ENCODE results near the gene ESYT3. TPM values are rescaled to one million over a fixed set of nuclear protein-coding genes. Genes with fewer than 3 reads are reported as not detected.

The ESYT3 gene
- total RNA-seq, 2 experiments from 2014 or later: not detected

DNA sequence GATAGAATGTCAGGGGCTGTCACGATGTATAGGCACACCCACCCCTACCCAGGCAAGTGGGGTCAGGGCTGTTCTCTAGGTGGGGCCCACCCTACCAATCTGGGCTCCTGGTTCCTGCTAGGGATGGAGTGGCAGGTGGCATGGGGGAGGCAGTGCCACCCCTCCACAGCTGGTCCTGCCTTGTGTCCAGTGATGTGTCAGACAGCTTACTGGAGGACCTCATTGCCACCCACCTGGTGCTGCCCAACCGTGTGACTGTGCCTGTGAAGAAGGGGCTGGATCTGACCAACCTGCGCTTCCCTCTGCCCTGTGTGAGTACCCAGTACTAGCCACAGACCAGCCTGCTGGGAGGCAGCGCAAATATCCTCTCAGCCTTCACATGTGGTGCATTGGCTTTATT lies 27.5 kb downstream of the ESYT3 start:
- H3K9me2 ChIP-seq (ENCODE audit: insufficient read depth, low read length): no peaks in the 10 kb centered on the region
- H3K36me3 ChIP-seq (ENCODE audit: insufficient read depth, low read length): no peaks in the 10 kb centered on the region
- H3K4me3 ChIP-seq (ENCODE audit: low read depth, low read length, poor library complexity, severe bottlenecking): no peak overlapping the region
- intact Hi-C loops (cut with micrococcal nuclease; ENCODE audit: unreplicated experiment): no loop called here
- no peaks in the 10 kb centered on the region for H3K79me2 ChIP-seq (ENCODE audit: insufficient read depth, low read depth, low read length)
- no peaks in the 10 kb centered on the region for H3K9me3 ChIP-seq (ENCODE audit: low read length)
- H3K4me1 ChIP-seq (ENCODE audit: insufficient read depth, low read length, poor library complexity, severe bottlenecking): no peaks in the 10 kb centered on the region
- no peak overlapping the region for H3K4me2 ChIP-seq (ENCODE audit: low read length)
- TF ChIP-seq, protein P1, sequence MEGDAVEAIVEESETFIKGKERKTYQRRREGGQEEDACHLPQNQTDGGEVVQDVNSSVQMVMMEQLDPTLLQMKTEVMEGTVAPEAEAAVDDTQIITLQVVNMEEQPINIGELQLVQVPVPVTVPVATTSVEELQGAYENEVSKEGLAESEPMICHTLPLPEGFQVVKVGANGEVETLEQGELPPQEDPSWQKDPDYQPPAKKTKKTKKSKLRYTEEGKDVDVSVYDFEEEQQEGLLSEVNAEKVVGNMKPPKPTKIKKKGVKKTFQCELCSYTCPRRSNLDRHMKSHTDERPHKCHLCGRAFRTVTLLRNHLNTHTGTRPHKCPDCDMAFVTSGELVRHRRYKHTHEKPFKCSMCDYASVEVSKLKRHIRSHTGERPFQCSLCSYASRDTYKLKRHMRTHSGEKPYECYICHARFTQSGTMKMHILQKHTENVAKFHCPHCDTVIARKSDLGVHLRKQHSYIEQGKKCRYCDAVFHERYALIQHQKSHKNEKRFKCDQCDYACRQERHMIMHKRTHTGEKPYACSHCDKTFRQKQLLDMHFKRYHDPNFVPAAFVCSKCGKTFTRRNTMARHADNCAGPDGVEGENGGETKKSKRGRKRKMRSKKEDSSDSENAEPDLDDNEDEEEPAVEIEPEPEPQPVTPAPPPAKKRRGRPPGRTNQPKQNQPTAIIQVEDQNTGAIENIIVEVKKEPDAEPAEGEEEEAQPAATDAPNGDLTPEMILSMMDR (conservative IDR thresholded peaks at IDR 0.05; ENCODE audit: low read length): no peak
- no peak for TF ChIP-seq EZH2phosphoT487 (IDR thresholded peaks at IDR 0.05; ENCODE audit: borderline replicate concordance, low read depth, low read length)
- H4K20me1 ChIP-seq (ENCODE audit: insufficient read depth, low read length): no peaks in the 10 kb centered on the region
- no peak overlapping the region for H2AFZ ChIP-seq (ENCODE audit: low read length)
- ChIA-PET POLR2A (no interaction called here), CTCF (ENCODE audit: unreplicated experiment) (no interaction called here)
- no peak for DNase-seq (ENCODE audit: low spot score)
- no peak overlapping the region for H3K27ac ChIP-seq (ENCODE audit: low read depth, low read length, poor library complexity, severe bottlenecking)
- no TSS peak for BruUV-seq (replicated peaks)

DNA sequence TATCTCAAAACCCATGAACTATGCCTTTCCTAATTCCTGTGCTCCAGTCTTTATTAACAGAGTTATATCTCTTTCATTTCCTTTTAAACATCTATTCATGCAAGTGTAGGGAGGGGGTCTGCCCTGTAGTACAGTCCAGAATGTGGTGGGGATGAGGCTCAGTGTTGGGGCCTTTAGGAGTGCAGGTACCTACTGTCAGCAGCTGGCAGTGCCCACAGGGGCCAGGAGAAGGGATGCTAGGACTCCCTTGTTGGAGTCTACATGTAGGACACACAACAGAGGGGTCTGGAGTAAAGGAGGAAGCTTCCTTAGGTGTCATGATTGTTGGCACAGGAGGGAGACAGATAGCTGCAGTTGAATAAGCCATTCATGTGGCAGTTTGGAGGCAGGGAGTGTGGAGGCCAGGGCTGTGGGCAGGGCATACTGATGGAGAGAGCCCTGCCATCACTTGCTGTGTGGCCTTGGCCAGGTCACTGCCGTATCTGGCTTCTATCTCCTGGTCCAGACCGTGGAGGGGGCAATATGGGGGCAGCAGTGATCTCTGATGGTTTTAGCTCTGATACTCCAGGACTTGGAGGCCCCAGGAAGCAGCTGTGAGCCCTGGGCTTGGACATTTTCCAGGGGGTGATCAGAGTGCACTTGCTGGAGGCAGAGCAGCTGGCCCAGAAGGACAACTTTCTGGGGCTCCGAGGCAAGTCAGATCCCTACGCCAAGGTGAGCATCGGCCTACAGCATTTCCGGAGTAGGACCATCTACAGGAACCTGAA lies 29.5 kb downstream of the ESYT3 start:
- TF ChIP-seq EZH2phosphoT487 (IDR thresholded peaks at IDR 0.05; ENCODE audit: borderline replicate concordance, low read depth, low read length): no peak
- TF ChIP-seq, protein P1 (conservative IDR thresholded peaks at IDR 0.05; ENCODE audit: low read length): no peak
- no peak overlapping the region for H2AFZ ChIP-seq (ENCODE audit: low read length)
- no peaks in the 10 kb centered on the region for H3K79me2 ChIP-seq (ENCODE audit: insufficient read depth, low read depth, low read length)
- H3K36me3 ChIP-seq (ENCODE audit: insufficient read depth, low read length): no peaks in the 10 kb centered on the region
- H3K9me3 ChIP-seq (ENCODE audit: low read length): no peaks in the 10 kb centered on the region
- H3K27ac ChIP-seq (ENCODE audit: low read depth, low read length, poor library complexity, severe bottlenecking): no peak overlapping the region
- CTCF ChIA-PET (ENCODE audit: unreplicated experiment): no interaction called here
- no peaks in the 10 kb centered on the region for H3K4me1 ChIP-seq (ENCODE audit: insufficient read depth, low read length, poor library complexity, severe bottlenecking)
- intact Hi-C loops (cut with micrococcal nuclease; ENCODE audit: unreplicated experiment): no loop called here
- H3K4me3 ChIP-seq (ENCODE audit: low read depth, low read length, poor library complexity, severe bottlenecking): no peak overlapping the region
- no peak overlapping the region for H3K4me2 ChIP-seq (ENCODE audit: low read length)
- no peak for DNase-seq (ENCODE audit: low spot score)
- H3K9me2 ChIP-seq (ENCODE audit: insufficient read depth, low read length): no peaks in the 10 kb centered on the region
- H4K20me1 ChIP-seq (ENCODE audit: insufficient read depth, low read length): no peaks in the 10 kb centered on the region
- no TSS peak for BruUV-seq (replicated peaks)
- POLR2A ChIA-PET: no interaction called here

DNA sequence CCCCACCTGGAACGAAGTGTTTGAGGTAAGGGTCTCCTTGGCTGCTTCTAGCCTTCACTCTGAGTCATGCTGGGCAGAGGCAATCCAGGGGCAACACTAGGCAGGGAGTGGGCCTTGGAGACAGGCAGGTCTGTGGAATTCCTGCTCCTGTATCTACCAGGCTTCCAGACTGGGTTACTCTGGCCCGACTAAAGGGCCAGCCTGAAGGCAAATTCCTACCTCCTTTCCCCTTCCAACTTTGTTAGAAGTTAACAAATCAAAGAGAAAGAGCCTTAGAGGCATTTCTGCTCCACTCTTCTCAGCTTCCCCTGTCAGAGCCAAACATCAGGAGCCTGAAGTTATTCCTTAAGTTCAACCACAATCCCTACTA lies 30.1 kb downstream of the ESYT3 start:
- no peak for DNase-seq (ENCODE audit: low spot score)
- H3K9me3 ChIP-seq (ENCODE audit: low read length): no peaks in the 10 kb centered on the region
- H3K9me2 ChIP-seq (ENCODE audit: insufficient read depth, low read length): no peaks in the 10 kb centered on the region
- no peak overlapping the region for H3K4me2 ChIP-seq (ENCODE audit: low read length)
- no peak overlapping the region for H2AFZ ChIP-seq (ENCODE audit: low read length)
- no peaks in the 10 kb centered on the region for H3K36me3 ChIP-seq (ENCODE audit: insufficient read depth, low read length)
- H3K79me2 ChIP-seq (ENCODE audit: insufficient read depth, low read depth, low read length): no peaks in the 10 kb centered on the region
- H3K4me3 ChIP-seq (ENCODE audit: low read depth, low read length, poor library complexity, severe bottlenecking): no peak overlapping the region
- TF ChIP-seq EZH2phosphoT487 (IDR thresholded peaks at IDR 0.05; ENCODE audit: borderline replicate concordance, low read depth, low read length): no peak
- TF ChIP-seq, protein P1 (conservative IDR thresholded peaks at IDR 0.05; ENCODE audit: low read length): no peak
- ChIA-PET CTCF (ENCODE audit: unreplicated experiment) (no interaction called here), POLR2A (no interaction called here)
- H3K27ac ChIP-seq (ENCODE audit: low read depth, low read length, poor library complexity, severe bottlenecking): no peak overlapping the region
- H4K20me1 ChIP-seq (ENCODE audit: insufficient read depth, low read length): no peaks in the 10 kb centered on the region
- no TSS peak for BruUV-seq (replicated peaks)
- intact Hi-C loops (cut with micrococcal nuclease; ENCODE audit: unreplicated experiment): no loop called here
- no peaks in the 10 kb centered on the region for H3K4me1 ChIP-seq (ENCODE audit: insufficient read depth, low read length, poor library complexity, severe bottlenecking)

All from OCI-LY7 (cell line).